IPS-18c (cell line): ENCODE results near the gene KY.

Experiments
- H3K4me3 ChIP-seq: 2 replicates; pipeline ENCODE4 v1.7.0; 2013; ENCODE audit warnings: low read depth, mild to moderate bottlenecking, low read length, moderate library complexity; ENCODE audit not compliant: insufficient read depth
- H3K9me3 ChIP-seq: one replicate; pipeline ENCODE4 v1.6.1; 2013; ENCODE audit warnings: mild to moderate bottlenecking, low read length, moderate library complexity; ENCODE audit not compliant: control insufficient read depth, insufficient read depth

KY gene

GRCh38 chr3:134615743-134616142 is 35.1 kb downstream of the KY start:
- Histone ChIP-seq H3K9me3 (no peaks in the 10 kb centered on the region), H3K4me3 (no peak overlapping the region)

- H3K9me3 ChIP-seq, result no peaks in the 10 kb centered on the region
- H3K4me3 ChIP-seq, result no peak overlapping the region
Measured at GRCh38 chr3:134614955-134615354, 35.9 kb downstream of the KY start.

- Histone ChIP-seq H3K4me3 (no peak overlapping the region), H3K9me3 (no peaks in the 10 kb centered on the region)
Measured at GRCh38 chr3:134613006-134613520, 37.8 kb downstream of the KY start.

- Histone ChIP-seq H3K9me3 (no peaks in the 10 kb centered on the region), H3K4me3 (no peak overlapping the region)
Measured at GRCh38 chr3:134611516-134611915, 39.3 kb downstream of the KY start.

DNA sequence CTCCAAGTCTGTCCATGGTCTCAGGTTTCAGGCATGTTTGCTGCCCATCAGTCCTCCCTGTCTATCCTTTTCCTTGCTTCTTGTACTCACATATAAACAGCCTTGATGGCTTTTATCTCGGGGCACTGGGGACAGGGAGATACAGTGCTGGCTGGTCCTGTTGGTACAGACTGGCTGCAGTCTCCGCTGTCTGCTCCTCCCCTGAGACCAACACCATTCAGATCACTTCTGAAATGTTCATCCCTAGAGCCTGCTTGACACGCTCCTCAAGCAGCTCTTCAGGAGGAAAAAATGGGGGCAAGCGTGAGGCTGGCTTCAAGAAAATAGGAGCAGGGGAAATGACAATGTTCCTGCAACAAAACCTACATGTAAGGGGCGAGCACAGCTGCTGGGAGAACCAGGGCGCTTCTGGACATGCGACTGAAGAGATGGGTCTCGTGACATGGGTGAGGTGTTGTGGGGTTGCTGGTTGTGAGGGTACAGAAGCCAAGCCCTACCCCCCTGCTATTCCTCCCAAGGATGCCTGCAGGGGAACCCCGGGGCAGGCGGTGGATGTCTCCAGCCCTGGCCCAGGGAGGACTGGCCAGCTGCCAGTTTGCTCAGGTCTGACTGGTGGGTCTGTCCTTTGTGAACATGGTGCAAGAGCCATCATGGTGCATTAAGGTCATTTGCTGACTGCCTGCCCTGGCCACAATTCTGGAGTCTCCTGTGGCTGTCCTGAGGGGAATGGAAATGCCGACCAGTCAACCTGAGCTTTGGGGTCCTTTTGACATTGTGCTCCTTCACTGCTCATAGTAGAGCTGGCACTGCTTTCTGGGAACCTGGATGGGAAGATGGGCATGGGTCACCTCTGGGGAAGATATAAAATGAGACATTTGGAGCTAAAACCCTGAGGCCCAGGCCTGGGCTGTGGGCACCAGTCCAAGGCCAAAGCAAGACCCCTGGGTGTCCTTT is 40.1 kb downstream of the KY start:
- no peak overlapping the region for H3K4me3 ChIP-seq
- no peaks in the 10 kb centered on the region for H3K9me3 ChIP-seq

GRCh38 chr3:134609821-134610431 is 40.9 kb downstream of the KY start:
- Histone ChIP-seq H3K9me3 (no peaks in the 10 kb centered on the region), H3K4me3 (no peak overlapping the region)

GRCh38 chr3:134608771-134609435 is 41.9 kb downstream of the KY start:
- H3K4me3 ChIP-seq, result no peak overlapping the region
- no peaks in the 10 kb centered on the region for H3K9me3 ChIP-seq

- Histone ChIP-seq H3K9me3 (peaks cover 2% of the 10 kb centered on the region), H3K4me3 (no peak overlapping the region)
Measured at GRCh38 chr3:134608023-134608770, 42.6 kb downstream of the KY start.

- Histone ChIP-seq H3K9me3 (peaks cover 2% of the 10 kb centered on the region), H3K4me3 (no peak overlapping the region)
Measured at GRCh38 chr3:134607054-134608022, 43.5 kb downstream of the KY start.

- H3K4me3 ChIP-seq, result no peak overlapping the region
- peaks cover 2% of the 10 kb centered on the region for H3K9me3 ChIP-seq
Measured at GRCh38 chr3:134606033-134607025, 44.5 kb downstream of the KY start.

GRCh38 chr3:134605556-134605955 is 45.3 kb downstream of the KY start:
- H3K4me3 ChIP-seq, result no peak overlapping the region
- H3K9me3 ChIP-seq, result peaks cover 2% of the 10 kb centered on the region

GRCh38 chr3:134603956-134604355 is 46.9 kb downstream of the KY start:
- Histone ChIP-seq H3K9me3 (peaks cover 2% of the 10 kb centered on the region), H3K4me3 (no peak overlapping the region)

GRCh38 chr3:134603480-134603879 is 47.3 kb downstream of the KY start:
- Histone ChIP-seq H3K9me3 (peaks cover 2% of the 10 kb centered on the region), H3K4me3 (no peak overlapping the region)

DNA sequence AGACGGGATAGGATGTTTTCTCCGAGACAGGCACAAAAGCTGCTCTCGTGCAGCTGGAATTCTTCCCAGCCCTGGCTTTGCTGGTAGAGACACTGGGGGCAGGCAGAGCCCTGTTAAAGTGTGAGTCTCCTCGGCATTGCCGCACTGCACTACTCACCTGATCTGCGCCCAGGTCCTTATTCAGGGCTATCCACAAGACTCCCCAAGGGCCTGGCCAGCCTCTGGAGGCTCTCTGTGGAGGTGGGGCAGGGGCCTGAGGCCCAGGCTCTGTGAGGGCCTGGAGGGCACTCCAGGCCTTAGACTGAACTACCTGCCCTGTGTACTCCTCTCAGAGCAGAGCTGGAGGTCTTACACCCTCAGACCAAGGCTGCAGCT is 48.4 kb downstream of the KY start:
- Histone ChIP-seq H3K4me3 (no peak overlapping the region), H3K9me3 (peaks cover 2% of the 10 kb centered on the region)
